KBM-7 (cell line): ENCODE results near the gene CCDC33.

Experiments used
- DNase-seq: peaks from one replicate; pipeline ENCODE4 v3.0.0-alpha.2; 2015
- in situ Hi-C: fragments of 300-500 bp; cut with MboI; formaldehyde crosslinking; loops from 2 replicates; pipeline ENCODE4 v1.14.3; 2020; ENCODE audit warnings: low sequenced_read_pairs, low pct_unique_long_range_greater_than_20kb, mixed read lengths

Gene CCDC33

DNA sequence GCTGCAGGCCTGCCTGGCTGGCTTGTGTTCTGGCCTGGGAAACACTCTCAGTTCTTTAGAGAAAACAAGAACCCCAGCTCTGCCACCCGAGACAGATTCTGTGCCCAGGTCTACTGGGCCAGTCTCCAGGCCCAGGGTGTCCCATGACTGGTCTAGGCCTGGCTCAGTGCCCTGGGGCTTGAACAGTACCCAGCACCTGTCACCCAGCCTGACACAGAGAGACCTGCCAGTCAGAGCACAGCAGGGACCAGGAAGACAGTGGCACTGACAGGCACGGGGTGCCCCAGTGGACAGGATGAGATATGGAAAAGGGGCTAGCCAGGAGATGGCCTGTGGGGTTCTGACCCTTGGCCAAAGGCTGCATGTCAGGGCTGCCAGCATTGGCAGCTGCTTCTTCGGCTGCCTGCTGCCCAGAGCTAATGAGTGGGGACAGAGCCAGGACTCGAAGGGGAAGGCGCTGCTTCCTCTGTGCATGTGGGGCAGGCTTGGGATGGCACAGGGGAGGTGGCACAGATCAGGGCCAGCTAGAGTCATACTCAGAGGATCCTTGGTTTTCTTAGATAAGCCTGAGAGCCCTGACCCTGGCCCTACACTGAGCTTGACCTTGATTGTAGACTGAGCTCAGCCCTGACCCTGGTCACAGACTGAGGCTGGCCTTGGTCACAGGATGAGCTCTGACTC lies 15.1 kb downstream of the CCDC33 start:
- DNase-seq = no peak
- in situ Hi-C loops = no loop called here

DNA sequence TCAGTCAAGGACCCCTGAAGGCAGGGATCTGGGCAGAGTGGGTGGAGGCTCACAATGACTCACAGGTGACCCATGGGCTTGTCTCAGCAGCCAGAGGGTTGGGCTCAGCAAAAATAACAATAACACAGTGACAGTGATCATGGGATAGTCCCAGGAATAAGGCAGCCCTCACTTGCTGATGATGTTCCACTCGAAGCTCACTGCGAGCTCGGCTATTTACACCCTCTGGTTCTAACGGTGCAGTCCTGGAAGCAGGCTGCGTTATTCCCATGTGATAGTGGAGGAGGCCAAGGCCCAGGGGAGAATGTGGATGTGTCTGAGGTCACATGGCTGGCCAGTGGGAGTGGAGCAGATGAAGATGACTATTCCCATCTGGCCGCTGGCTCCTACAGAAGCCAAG lies 16.2 kb downstream of the CCDC33 start:
- in situ Hi-C loops = no loop called here
- DNase-seq = no peak

DNA sequence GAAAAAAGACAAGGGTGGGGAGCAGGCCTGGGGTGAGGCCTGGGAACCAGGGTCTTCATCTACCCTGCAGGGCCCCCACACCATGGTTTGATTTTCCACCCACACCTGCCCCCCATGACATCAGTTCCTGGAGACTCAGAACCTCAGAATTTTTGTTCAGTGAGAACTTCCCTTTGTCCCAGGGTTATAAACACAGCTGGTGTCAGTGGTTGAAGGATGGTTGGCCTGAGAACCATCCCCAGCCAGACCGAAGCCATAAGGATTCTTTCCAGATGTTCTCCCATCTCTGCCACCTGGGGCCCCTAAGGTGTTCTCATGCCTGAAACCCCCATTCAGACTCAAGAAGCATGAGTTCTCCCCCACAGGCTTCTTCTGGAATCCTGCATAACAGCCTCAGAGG lies 16.6 kb downstream of the CCDC33 start:
- in situ Hi-C loops = no loop called here

DNA sequence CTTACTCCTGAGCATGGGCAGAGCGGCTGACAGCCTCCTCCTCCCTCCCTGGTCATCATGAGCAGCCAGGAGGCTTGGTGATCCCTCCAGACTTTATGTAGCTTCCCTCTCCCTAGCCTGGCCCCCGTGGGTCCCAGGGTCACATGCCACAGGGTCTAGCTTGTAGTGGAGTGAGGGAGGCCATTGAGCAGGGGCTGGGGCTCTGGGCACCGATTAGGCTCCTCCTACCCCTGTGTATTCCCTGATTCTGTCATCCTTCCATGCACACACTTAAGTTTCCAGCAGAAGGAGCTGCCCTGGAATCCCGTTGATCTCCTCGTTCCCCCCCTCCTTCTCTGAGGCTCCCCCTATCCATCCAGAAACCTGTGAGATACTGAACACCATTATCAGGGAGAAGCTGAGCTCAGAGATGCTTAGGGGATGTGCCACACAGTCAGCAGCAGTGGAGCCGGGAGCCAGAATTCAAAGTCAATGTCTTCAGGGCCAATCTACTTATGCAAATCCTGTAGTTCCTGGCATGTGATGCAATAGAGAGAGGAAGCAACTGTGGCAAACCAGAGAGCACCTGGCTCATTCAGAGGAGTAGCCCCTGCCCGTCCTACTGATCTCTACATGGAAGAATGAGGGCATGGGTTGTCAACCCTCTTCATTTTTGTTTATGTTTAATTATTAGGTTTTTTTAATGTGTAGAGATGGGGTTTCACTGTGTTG lies 17.2 kb downstream of the CCDC33 start:
- no peak for DNase-seq
- in situ Hi-C loops = no loop called here

More for the DNA sequence above, 16.6 kb downstream of the CCDC33 start:
- DNase-seq = no peak

DNA sequence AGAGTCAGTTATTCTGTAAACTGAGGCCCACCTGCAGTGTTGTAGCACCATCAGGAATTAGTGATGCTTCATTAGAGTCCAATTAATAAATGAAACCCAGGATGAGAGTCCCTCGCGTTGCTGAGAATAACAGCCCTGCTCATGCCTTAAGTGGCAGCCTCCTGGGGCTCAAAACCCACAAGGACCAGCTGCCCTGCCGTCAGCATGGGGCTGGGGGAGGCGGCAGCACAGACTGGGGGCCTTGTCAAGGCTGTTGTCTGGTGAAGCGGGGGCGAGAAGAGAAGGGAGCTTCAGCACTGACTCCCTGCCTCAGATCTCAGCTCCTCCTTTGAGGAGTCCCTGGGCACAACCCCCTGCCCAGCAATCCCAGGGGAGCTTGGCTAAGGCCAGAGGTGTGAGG lies 21.0 kb downstream of the CCDC33 start:
- in situ Hi-C loops = no loop called here
- no peak for DNase-seq

DNA sequence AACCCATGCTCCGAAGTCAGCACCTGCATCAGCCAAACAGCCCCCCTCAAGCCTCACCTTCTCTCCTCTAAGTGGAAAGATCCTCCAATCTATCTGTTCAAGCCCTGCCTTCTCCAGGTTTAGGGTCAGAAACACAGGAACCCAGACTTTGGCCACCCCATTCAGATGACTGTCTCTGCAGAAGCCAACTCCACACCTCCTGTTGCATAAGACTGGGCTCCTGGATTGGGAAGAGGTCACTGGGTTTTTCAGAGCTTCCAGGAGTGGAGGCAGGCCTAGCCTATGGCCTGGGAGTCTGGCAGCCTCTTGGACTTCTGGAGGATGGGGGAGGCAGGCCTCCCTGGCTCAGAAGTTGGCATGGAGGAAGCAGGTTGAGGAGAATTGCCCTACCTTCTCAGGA lies 21.5 kb downstream of the CCDC33 start:
- DNase-seq = no peak
- in situ Hi-C loops = no loop called here

DNA sequence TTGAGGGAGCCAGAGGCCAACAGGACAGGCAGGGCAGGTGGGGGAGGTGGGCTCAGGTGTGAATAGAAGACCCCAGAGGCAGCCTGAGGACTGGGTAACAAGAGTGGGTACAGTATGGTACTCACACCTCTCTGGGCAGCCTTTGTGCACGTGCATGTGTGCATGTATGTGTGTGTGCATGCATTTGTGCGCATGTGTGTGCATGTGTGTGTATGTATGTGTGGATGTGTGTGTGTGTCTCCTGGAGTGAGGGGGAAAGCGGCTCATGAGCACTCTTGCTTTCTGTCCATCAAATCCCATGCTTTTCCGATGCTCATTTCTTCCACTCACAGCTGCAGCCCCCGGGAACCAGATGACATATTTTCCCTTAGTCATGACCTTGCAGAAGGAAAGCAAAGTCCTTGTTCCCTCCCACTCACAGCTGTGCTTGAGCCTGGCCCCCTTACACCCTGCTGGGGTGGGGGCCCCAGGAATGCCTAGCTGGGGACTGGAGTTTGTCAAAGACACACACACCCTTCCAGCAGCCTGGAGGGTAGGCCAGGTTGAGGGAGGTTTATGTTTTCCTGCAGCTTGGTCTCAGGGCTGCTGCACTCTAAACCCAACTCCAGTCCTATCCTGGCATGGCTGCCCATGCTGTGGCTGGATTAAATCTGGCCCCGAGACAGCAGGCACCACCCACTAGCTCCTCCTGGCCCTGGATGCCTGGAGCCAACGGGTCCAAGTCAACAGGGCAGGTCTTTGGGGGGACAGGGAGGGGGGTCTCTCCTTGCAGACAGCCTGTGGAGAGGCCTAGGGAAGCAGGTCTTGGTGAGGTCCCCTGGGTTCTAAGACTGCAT lies 22.5 kb downstream of the CCDC33 start:
- in situ Hi-C loops = no loop called here
- no peak for DNase-seq

DNA sequence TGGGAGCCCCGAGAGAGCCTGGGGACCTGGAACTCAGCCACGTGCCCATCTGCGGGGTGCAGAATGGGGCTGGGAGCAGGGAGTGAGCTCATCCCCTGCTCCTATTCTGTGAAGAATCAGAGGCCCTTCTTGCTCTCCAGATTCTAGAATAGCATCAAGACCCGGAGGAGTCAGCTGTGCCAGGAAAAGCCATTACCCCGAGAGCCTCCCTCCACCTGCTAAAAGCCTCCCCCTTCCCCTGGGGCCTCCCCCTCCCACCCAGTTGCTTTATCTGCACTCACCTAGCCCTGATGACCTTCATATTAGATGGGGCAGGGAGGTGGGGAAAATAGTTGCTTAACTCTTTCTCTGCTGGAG lies 23.1 kb downstream of the CCDC33 start:
- no peak for DNase-seq
- in situ Hi-C loops = no loop called here

DNA sequence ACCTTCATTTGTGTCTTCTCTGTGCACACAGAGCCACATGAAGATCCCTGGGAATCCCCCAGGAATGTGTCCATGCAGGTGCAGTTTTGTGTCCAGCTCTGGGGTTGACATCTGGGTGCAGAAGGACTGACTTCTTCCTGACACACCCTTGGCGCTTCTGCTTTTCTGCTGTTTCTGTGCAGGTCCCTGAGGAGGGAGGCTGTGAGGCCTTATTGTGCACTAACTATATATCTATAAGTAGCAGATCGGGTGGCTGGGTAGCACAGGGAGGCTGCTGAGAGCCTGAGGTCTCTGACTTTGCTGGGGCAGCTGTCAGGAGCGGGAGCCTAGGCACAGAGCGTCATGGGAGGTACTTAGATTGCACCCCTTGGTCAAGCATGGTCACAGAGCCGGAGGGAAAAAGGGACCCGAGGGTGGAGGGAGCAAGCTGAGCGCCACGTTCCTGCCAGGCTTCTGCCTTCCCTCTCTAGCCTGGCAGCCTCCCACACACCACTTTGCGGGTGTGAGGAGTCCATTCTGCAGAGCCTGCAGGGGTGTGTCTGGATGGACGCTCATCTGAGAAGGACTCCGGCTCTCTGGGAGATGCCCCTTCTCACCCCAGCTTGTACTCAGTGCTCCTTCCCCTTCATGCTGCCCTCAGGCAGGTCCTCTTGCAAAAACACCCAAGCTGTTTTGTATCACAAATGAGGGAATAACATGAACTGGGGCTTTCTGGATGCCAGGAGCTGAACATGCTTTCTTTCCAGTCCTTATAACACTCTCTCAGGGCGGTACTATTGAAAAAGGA lies 23.9 kb downstream of the CCDC33 start:
- in situ Hi-C loops = no loop called here
- no peak for DNase-seq

DNA sequence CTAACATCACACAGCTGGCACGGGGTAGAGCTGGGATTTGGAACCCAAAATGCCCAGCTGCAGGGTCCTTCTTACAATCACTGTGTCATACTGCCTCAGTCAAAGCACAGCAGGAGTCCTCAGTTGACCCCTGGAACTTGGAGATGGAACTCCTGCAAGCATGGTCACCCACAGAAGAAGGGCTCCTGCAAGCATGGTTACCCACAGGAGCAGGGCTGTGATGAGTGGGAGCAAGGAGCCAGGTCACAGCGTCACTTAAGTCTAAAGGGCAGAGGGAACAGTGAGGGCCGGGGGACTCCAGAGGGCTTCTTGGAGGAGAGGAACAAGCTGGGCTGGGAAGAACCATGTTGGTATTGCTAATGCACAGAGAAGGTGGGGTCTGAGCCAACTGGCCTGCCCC lies 24.9 kb downstream of the CCDC33 start:
- in situ Hi-C loops = no loop called here
- DNase-seq = no peak

DNA sequence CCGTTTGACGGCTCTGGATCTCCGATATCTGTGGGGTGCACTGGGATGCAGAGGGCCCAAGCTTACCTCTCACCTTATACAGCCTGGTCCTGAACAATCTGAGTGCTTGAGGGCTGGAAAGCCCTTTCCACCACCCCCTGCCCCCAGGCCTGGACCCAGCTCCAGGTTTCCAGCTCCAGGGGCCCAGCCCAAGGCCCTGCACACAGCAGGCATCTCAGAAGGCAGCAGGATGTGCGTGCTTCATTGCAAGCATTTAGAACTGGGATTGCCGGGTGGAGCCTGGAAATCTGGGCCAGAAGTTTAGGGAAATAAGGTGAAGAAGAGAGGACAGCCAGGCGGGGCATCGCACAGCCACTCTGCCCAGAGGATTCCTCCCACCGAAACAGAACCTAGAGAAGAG lies 25.6 kb downstream of the CCDC33 start:
- in situ Hi-C loops = no loop called here
- no peak for DNase-seq

DNA sequence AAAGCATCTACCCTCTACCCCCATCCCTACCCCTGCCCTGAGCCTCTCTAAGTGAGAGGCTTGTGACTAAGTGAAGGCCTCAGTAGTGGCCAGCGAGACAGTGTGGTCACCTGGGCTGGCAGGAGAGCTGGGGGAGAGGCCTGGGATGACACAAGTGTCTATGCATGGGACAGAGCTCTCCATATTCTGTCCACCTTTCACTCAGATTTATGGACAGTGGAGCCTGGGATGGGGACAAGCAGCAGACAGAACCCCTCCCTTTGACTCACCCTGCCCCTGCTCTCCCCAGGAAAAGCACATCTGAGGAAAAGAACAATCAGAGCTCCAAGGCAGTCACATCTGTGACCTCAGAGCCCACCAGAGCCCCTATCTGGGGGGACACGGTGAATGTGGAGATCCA lies 26.0 kb downstream of the CCDC33 start:
- in situ Hi-C loops = no loop called here
- no peak for DNase-seq

DNA sequence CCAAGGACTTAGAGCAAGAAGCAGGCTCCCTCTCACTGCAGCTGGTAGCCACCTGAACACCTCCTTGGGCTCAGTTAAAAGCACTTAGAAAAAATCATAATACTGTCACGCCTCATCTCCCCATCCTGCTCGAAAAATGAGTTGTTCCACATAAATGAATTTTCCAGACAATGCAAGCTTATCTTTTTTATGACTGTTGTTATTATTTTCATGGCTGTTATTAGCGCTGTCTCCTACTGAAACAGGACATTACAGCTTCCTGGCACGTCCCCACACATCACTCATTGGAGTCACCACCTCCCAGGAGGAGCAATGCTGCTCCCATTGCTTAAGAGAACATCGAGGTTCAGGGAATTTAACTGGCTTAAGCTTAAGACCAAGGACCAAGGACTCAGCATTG lies 26.5 kb downstream of the CCDC33 start:
- in situ Hi-C loops = no loop called here
- no peak for DNase-seq

DNA sequence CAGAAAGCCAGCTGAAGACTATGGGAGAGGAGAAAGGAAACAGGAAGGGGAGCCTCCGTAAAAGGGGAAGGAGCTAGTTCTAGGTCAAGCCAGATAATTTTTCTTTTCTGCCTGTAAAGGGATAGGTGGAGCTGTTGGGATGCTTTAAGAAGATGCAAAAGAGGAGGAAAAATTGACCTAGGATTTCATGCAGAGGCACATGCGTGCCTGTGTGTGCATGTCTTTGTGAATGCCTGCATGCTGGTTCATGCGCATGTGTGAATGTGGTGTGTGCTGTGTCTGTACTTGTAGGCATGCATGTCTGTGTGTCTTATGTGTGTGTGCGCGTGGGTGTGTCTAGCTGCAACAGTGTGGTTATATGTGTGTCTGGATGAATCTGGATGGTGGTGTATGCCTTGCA lies 27.3 kb downstream of the CCDC33 start:
- DNase-seq = peak; percentile 31
- in situ Hi-C loops = no loop called here

DNA sequence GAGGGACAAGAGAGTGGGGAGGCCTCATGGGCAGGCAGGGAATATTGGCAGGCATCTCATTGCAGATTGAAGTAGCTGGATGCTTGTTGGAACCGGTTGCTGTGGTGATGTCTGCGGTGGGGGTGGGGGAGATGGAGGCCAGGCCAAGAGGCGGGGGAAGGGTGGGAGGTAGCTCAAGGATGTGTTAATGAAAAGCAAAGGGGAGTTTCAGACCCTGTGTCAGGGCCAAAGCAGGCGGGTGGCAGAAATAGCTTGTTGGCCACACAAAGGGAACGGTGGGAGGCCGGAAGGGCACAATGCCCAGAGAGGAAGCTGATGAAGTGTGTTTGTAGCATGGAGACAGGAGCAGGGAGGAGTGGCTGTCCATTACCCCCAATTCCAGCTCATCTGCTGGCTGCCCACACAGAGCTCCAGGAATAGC lies 28.0 kb downstream of the CCDC33 start:
- in situ Hi-C loops = no loop called here
- no peak for DNase-seq

DNA sequence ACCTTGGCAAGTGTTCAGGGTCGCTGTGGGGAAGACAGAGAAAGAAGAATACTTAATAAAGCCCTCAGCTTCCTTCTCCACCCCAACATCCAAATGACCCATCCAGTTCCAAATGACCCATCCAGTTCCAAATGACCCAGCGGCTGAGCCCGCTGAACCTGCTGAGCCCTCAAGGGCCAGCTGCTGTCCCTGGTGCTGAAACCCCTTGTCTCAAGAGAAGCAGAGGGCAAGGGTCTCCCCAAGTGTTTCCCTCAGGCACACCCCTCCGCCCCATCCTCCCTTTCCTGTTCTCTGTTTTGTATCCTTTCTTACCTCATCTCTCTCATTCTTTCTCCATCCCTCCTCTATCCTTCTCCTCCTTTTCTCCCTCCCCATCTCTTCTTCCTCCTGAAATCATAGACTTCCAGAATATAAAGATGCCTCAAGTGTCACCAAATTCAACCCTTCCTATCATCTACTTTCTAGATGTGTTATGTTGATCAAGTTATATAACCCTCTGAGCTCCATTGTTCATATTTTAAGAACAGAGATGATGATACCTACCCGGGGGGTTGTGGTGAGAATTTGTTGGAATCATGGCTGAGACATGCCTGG lies 29.0 kb downstream of the CCDC33 start:
- in situ Hi-C loops = no loop called here
- DNase-seq = peak; percentile 39

DNA sequence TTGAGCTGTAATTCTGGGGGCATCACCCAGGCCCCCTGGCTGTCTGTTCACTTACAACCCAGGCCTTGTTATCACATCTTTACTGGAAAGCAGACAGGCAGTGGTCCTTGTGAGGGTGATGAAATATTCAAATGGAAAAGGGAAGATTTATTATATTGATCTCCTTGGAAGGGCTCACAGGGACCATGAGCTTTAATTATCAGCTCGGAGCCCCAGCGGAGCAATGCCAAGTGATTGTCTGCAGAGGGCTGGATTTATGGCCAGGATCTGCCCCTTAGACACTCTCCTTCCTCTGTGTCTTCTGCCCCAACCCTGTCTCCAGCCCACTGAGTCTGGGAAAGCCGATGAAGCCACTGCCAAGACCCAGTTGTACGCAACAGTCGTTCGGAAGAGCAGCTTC lies 31.9 kb downstream of the CCDC33 start:
- in situ Hi-C loops = no loop called here

DNA sequence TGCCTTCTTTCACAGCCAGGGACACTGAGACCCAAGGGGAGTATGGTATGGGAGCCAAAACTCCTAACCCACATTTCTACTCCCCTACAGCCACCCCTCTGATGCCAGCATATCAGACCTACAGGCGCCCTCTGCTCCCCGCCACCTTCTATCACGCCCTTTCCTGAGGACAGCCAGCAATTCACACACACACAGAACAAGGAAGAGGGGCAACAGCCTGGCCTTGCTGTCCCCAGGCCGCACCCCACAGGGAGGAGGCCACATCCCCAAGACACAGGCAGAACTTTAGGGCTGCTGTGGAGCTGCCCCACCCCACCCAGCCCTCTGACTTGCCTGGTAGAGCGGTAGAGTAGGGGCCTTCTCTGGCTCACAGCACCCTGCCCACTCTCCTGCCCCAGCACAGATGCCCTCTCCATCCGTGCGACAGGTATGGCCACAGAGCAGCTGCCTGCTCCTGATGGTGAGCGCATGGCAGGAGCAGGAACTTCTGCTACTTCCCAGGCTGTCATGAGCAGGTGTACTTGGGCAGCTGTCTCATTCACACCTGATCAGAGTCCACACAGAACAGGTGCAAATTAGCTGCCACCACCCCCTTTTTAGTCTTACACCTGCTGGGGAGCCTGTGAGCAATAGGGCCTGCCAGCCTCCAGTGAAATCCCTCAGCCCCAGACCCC lies 33.4 kb downstream of the CCDC33 start:
- in situ Hi-C loops = no loop called here
- no peak for DNase-seq

More for the DNA sequence above, 31.9 kb downstream of the CCDC33 start:
- DNase-seq = no peak

DNA sequence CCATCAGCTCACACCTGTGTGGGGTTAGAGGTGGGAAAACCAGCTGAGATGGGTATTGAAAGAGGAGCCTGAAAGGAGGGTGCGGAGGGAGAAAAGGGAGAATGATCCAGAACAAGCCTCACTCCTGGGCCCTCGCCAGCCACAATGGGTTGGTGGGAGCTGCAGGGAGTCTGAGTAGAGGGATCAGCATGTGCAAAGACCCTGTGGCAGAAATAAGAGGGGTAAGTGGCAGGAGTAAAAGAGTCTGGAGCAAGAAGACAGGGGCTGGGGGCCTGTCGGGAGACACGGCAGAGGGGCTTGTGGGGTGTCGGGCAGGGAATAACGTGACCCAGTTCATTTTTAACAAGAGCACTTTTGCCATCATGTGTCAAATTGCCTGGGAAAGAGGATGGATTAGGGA lies 34.0 kb downstream of the CCDC33 start:
- in situ Hi-C loops = no loop called here
- DNase-seq = no peak
